ENCODE measurements around the gene C16orf95. TPM values are rescaled to one million over a fixed set of nuclear protein-coding genes. Genes with fewer than 3 reads are reported as not detected.

Gene C16orf95
- total and polyA plus RNA-seq, 2 of the 4 experiments (the other 2 are of a cell fraction), result 2.0 to 4.7 TPM

- no peak overlapping the region for H3K27ac ChIP-seq (ENCODE audit: insufficient read depth, low read length)
- H3K79me1 ChIP-seq (ENCODE audit: low read depth in 1 of 2, low read length in 2 of 2), result peaks cover 3 to 31% of the 10 kb centered on the region in 2 experiments; a peak in 3 of 4 replicates
- peaks cover 15% of the 10 kb centered on the region for H4K20me1 ChIP-seq (ENCODE audit: insufficient read depth, low read length)
- ATAC-seq (ENCODE audit: low read depth) (no peak), DNase-seq (no peak)
- POLR2A ChIA-PET (ENCODE audit: unreplicated experiment), result no interaction called here
- no TSS peak for BruUV-seq (replicated peaks)
- no peak overlapping the region for H4K91ac ChIP-seq (ENCODE audit: insufficient read depth, low read depth, low read length)
- no peak overlapping the region for H2BK15ac ChIP-seq (ENCODE audit: low read depth, low read length)
- H3K14ac ChIP-seq (replicated peaks; ENCODE audit: low read depth, low read length), result no peak overlapping the region
- H2BK120ac ChIP-seq (ENCODE audit: low read depth, low read length), result no peak overlapping the region
- no peaks in the 10 kb centered on the region for H3K27me3 ChIP-seq (ENCODE audit: control insufficient read depth, insufficient read depth, low read length)
- in situ Hi-C loops (cut with MboI; ENCODE audit: low sequenced_read_pairs) (no loop called here), dilution Hi-C loops (cut with HindIII; ENCODE audit: low sequenced_read_pairs, unreplicated experiment) (no loop called here), intact Hi-C loops (cut with micrococcal nuclease) (no loop called here)
- no peak overlapping the region for H3K18ac ChIP-seq (ENCODE audit: low read depth, low read length)
- H3K23ac ChIP-seq (ENCODE audit: low read depth, low read length), result no peak overlapping the region
- H3K9me3 ChIP-seq (ENCODE audit: control insufficient read depth, insufficient read depth, low read length), result no peaks in the 10 kb centered on the region
- H2AFZ ChIP-seq (replicated peaks; ENCODE audit: low read length, poor library complexity), result no peak overlapping the region
- H2AK9ac ChIP-seq (replicated peaks; ENCODE audit: low read depth, low read length, poor library complexity), result no peak overlapping the region
- H3K56ac ChIP-seq (ENCODE audit: extremely low read depth, insufficient read depth, low read length), result no peak overlapping the region
- no peak overlapping the region for H3K9ac ChIP-seq (ENCODE audit: low read depth, low read length)
- no peaks in the 10 kb centered on the region for H3K4me1 ChIP-seq (ENCODE audit: control insufficient read depth, insufficient read depth, low read length)
- CTCF ChIA-PET, result no interaction called here
- H3K36me3 ChIP-seq (ENCODE audit: control insufficient read depth, insufficient read depth, low read length), result peaks cover 38% of the 10 kb centered on the region
- H3K9me1 ChIP-seq (ENCODE audit: insufficient read depth, low read length), result peaks cover 10% of the 10 kb centered on the region; the same call in 1 of the 2 replicates
- no peak overlapping the region for H2BK5ac ChIP-seq (ENCODE audit: low read depth, low read length, poor library complexity, severe bottlenecking)
- H3K4me3 ChIP-seq (ENCODE audit: insufficient read depth, low read depth, low read length), result no peak overlapping the region
- no peak overlapping the region for H2BK20ac ChIP-seq (ENCODE audit: low read depth, low read length)
- no peak overlapping the region for H4K5ac ChIP-seq (ENCODE audit: low read depth, low read length)
- H3K4me2 ChIP-seq (ENCODE audit: low read depth, low read length), result no peak overlapping the region
- no peak overlapping the region for H2AK5ac ChIP-seq (ENCODE audit: low read depth, low read length)
- H3K4ac ChIP-seq (ENCODE audit: low read depth, low read length), result no peak overlapping the region
- WGBS, 2 experiments (ENCODE audit: extremely low coverage in 2 of 2, insufficient read length in 1 of 2), result 100% methylated on average over 2 of the region's 17 CpGs; no CpG with 5 or more reads in 1 of the 2 experiments
- peak overlapping the region in 1 of 2 experiments; percentile 60; a peak in 1 of 4 replicates for H4K8ac ChIP-seq (ENCODE audit: low read depth in 2 of 2, low read length in 2 of 2)
- TF ChIP-seq, protein P1, sequence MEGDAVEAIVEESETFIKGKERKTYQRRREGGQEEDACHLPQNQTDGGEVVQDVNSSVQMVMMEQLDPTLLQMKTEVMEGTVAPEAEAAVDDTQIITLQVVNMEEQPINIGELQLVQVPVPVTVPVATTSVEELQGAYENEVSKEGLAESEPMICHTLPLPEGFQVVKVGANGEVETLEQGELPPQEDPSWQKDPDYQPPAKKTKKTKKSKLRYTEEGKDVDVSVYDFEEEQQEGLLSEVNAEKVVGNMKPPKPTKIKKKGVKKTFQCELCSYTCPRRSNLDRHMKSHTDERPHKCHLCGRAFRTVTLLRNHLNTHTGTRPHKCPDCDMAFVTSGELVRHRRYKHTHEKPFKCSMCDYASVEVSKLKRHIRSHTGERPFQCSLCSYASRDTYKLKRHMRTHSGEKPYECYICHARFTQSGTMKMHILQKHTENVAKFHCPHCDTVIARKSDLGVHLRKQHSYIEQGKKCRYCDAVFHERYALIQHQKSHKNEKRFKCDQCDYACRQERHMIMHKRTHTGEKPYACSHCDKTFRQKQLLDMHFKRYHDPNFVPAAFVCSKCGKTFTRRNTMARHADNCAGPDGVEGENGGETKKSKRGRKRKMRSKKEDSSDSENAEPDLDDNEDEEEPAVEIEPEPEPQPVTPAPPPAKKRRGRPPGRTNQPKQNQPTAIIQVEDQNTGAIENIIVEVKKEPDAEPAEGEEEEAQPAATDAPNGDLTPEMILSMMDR (conservative IDR thresholded peaks at IDR 0.05; ENCODE audit: low read depth, low read length), result no peak
- TF ChIP-seq SMC3 (IDR thresholded peaks at IDR 0.05; ENCODE audit: low read depth, low read length) (no peak), ELK1 (IDR thresholded peaks at IDR 0.05; ENCODE audit: borderline replicate concordance, low read depth, low read length) (no peak), POLR2A (IDR thresholded peaks at IDR 0.05; ENCODE audit: low read depth, low read length) (no peak), USF2 (IDR thresholded peaks at IDR 0.05; ENCODE audit: low read depth, low read length) (no peak), MXI1 (IDR thresholded peaks at IDR 0.05; ENCODE audit: borderline replicate concordance, low read depth, low read length) (no peak), RFX5 (IDR thresholded peaks at IDR 0.05; ENCODE audit: low read depth, low read length) (no peak), FOS (IDR thresholded peaks at IDR 0.05; ENCODE audit: low read depth, low read length) (no peak), NFE2L2 (IDR thresholded peaks at IDR 0.05; ENCODE audit: low read depth, low read length) (no peak), CEBPB (IDR thresholded peaks at IDR 0.05; ENCODE audit: low read depth, low read length) (no peak), MAFK (IDR thresholded peaks at IDR 0.05; ENCODE audit: low read depth, low read length) (no peak), CHD1 (IDR thresholded peaks at IDR 0.05; ENCODE audit: low read depth, low read length) (no peak)
Observed at GRCh38 chr16:87344931-87345631, 27.9 kb upstream of the C16orf95 start.

All from IMR-90 (cell line).